ENCODE measurements around the gene EIF4EBP3. TPM values are rescaled to one million over a fixed set of nuclear protein-coding genes. Genes with fewer than 3 reads are reported as not detected.

EIF4EBP3 gene
- total RNA-seq, 1 donor from 2014 or later, result 38.1 TPM

DNA sequence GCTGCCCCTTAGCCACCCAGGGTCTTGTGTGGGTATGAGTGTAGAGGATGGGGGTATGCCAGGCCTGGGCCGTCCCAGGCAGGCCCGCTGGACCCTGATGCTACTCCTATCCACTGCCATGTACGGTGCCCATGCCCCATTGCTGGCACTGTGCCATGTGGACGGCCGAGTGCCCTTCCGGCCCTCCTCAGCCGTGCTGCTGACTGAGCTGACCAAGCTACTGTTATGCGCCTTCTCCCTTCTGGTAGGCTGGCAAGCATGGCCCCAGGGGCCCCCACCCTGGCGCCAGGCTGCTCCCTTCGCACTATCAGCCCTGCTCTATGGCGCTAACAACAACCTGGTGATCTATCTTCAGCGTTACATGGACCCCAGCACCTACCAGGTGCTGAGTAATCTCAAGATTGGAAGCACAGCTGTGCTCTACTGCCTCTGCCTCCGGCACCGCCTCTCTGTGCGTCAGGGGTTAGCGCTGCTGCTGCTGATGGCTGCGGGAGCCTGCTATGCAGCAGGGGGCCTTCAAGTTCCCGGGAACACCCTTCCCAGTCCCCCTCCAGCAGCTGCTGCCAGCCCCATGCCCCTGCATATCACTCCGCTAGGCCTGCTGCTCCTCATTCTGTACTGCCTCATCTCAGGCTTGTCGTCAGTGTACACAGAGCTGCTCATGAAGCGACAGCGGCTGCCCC is 19.8 kb downstream of the EIF4EBP3 start:
- no peak for TF ChIP-seq POLR2AphosphoS5 (IDR thresholded peaks at IDR 0.05; ENCODE audit: insufficient read depth in 1 of 2, low read depth in 1 of 2)
- TF ChIP-seq POLR2A (IDR thresholded peaks at IDR 0.05), result no peak
- TF ChIP-seq, protein P1, sequence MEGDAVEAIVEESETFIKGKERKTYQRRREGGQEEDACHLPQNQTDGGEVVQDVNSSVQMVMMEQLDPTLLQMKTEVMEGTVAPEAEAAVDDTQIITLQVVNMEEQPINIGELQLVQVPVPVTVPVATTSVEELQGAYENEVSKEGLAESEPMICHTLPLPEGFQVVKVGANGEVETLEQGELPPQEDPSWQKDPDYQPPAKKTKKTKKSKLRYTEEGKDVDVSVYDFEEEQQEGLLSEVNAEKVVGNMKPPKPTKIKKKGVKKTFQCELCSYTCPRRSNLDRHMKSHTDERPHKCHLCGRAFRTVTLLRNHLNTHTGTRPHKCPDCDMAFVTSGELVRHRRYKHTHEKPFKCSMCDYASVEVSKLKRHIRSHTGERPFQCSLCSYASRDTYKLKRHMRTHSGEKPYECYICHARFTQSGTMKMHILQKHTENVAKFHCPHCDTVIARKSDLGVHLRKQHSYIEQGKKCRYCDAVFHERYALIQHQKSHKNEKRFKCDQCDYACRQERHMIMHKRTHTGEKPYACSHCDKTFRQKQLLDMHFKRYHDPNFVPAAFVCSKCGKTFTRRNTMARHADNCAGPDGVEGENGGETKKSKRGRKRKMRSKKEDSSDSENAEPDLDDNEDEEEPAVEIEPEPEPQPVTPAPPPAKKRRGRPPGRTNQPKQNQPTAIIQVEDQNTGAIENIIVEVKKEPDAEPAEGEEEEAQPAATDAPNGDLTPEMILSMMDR (IDR thresholded peaks at IDR 0.05), result no peak
- peaks cover 50% of the 10 kb centered on the region for H3K4me1 ChIP-seq
- no peaks in the 10 kb centered on the region for H3K27me3 ChIP-seq
- H3K9me3 ChIP-seq, result no peaks in the 10 kb centered on the region
- no peak overlapping the region for H3K4me3 ChIP-seq
- intact Hi-C loops (cut with DNase I), result loop anchor here (10.0 kb wide), 1 partner anchor 68 kb away; the partner anchor contains the start of genes CD14 and TMCO6
- DNase-seq (ENCODE audit: extremely low spot score in 2 of 2), result no peak
- H3K27ac ChIP-seq, result no peak overlapping the region
- H3K36me3 ChIP-seq, result peaks cover 0 to 20% of the 10 kb centered on the region in 2 donors

DNA sequence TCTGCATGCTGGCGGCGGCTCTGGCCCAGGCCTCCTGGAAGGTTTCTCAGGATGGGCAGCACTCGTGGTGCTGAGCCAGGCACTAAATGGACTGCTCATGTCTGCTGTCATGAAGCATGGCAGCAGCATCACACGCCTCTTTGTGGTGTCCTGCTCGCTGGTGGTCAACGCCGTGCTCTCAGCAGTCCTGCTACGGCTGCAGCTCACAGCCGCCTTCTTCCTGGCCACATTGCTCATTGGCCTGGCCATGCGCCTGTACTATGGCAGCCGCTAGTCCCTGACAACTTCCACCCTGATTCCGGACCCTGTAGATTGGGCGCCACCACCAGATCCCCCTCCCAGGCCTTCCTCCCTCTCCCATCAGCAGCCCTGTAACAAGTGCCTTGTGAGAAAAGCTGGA is 20.4 kb downstream of the EIF4EBP3 start:
- no peaks in the 10 kb centered on the region for H3K27me3 ChIP-seq
- intact Hi-C loops (cut with DNase I), result loop anchor here (10.0 kb wide), 1 partner anchor 67 kb away; the partner anchor contains the start of genes CD14 and TMCO6
- no peak for DNase-seq (ENCODE audit: extremely low spot score in 2 of 2)
- peaks cover 0 to 20% of the 10 kb centered on the region in 2 donors for H3K36me3 ChIP-seq
- H3K4me3 ChIP-seq, result no peak overlapping the region
- TF ChIP-seq, protein P1 (IDR thresholded peaks at IDR 0.05), result no peak
- TF ChIP-seq POLR2A (IDR thresholded peaks at IDR 0.05), result no peak
- TF ChIP-seq POLR2AphosphoS5 (IDR thresholded peaks at IDR 0.05; ENCODE audit: insufficient read depth in 1 of 2, low read depth in 1 of 2), result no peak
- peaks cover 44% of the 10 kb centered on the region for H3K4me1 ChIP-seq
- H3K9me3 ChIP-seq, result no peaks in the 10 kb centered on the region
- no peak overlapping the region for H3K27ac ChIP-seq

DNA sequence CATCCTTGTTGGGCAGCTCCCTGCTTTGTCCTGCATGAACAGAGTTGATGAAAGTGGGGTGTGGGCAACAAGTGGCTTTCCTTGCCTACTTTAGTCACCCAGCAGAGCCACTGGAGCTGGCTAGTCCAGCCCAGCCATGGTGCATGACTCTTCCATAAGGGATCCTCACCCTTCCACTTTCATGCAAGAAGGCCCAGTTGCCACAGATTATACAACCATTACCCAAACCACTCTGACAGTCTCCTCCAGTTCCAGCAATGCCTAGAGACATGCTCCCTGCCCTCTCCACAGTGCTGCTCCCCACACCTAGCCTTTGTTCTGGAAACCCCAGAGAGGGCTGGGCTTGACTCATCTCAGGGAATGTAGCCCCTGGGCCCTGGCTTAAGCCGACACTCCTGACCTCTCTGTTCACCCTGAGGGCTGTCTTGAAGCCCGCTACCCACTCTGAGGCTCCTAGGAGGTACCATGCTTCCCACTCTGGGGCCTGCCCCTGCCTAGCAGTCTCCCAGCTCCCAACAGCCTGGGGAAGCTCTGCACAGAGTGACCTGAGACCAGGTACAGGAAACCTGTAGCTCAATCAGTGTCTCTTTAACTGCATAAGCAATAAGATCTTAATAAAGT is 21.1 kb downstream of the EIF4EBP3 start:
- Histone ChIP-seq H3K9me3 (no peaks in the 10 kb centered on the region), H3K4me3 (no peak overlapping the region), H3K4me1 (peaks cover 38% of the 10 kb centered on the region), H3K36me3 (peaks cover 0 to 20% of the 10 kb centered on the region in 2 donors), H3K27me3 (no peaks in the 10 kb centered on the region), H3K27ac (no peak overlapping the region)
- intact Hi-C loops (cut with DNase I), result loop anchor here (10.0 kb wide), 1 partner anchor 66 kb away; the partner anchor contains the start of genes CD14 and TMCO6
- TF ChIP-seq POLR2AphosphoS5 (IDR thresholded peaks at IDR 0.05; ENCODE audit: insufficient read depth in 1 of 2, low read depth in 1 of 2), result no peak
- TF ChIP-seq, protein P1 (IDR thresholded peaks at IDR 0.05), result no peak
- TF ChIP-seq POLR2A (IDR thresholded peaks at IDR 0.05), result no peak
- peak in 1 of 2 donors; percentile 94 for DNase-seq (ENCODE audit: extremely low spot score in 2 of 2)

DNA sequence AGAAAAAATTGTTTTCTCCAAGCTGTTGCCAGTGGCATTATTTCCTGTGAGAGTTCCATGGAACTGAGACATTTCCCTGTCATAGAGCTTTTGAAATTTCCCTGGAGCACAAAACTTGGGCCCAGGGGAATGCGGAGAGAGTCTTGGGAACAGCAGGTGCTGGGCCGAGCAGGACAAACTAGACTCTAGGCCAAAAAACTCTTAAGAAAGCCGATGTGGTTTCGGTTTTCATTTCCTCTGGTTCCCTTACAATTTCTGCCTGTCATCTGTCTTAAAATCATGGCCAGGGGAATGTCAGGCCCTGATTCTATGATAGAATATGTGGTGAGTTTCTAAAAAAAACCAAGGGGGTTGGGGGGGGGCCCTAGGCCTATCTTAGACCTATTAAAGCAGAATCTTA is 21.7 kb downstream of the EIF4EBP3 start:
- intact Hi-C loops (cut with DNase I), result loop anchor here (10.0 kb wide), 1 partner anchor 66 kb away; the partner anchor contains the start of genes CD14 and TMCO6
- no peak for DNase-seq (ENCODE audit: extremely low spot score in 2 of 2)
- no peak overlapping the region for H3K27ac ChIP-seq
- H3K4me1 ChIP-seq, result peaks cover 32% of the 10 kb centered on the region
- TF ChIP-seq POLR2A (IDR thresholded peaks at IDR 0.05), result no peak
- no peak for TF ChIP-seq POLR2AphosphoS5 (IDR thresholded peaks at IDR 0.05; ENCODE audit: insufficient read depth in 1 of 2, low read depth in 1 of 2)
- TF ChIP-seq, protein P1 (IDR thresholded peaks at IDR 0.05), result no peak
- H3K27me3 ChIP-seq, result no peaks in the 10 kb centered on the region
- H3K9me3 ChIP-seq, result no peaks in the 10 kb centered on the region
- peaks cover 0 to 20% of the 10 kb centered on the region in 2 donors for H3K36me3 ChIP-seq
- no peak overlapping the region for H3K4me3 ChIP-seq

All from vagina (tissue), 2 donors.